ENCODE measurements around the gene RAB20.

DNA sequence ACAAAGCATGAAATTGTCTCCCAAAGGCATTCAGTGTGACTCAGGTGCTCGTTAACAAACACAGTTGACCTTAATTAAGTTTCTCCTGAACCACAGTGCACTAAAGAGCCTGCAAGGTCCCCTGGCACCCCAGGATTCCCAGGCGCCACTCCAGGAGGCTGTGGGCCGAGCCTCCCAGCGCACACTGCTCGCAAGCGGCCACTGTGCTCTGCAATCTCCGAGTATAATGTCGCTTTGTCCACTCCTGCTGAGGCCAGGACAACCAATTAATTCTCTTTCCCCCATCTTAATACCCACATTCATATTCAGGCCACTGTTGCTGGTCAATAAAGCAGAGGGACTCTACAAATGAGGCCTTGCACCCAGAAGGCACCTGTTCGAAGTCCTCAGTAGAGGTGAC lies 8.8 kb downstream of the RAB20 start:
- TF ChIP-seq, protein P1, sequence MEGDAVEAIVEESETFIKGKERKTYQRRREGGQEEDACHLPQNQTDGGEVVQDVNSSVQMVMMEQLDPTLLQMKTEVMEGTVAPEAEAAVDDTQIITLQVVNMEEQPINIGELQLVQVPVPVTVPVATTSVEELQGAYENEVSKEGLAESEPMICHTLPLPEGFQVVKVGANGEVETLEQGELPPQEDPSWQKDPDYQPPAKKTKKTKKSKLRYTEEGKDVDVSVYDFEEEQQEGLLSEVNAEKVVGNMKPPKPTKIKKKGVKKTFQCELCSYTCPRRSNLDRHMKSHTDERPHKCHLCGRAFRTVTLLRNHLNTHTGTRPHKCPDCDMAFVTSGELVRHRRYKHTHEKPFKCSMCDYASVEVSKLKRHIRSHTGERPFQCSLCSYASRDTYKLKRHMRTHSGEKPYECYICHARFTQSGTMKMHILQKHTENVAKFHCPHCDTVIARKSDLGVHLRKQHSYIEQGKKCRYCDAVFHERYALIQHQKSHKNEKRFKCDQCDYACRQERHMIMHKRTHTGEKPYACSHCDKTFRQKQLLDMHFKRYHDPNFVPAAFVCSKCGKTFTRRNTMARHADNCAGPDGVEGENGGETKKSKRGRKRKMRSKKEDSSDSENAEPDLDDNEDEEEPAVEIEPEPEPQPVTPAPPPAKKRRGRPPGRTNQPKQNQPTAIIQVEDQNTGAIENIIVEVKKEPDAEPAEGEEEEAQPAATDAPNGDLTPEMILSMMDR (IDR thresholded peaks at IDR 0.05 in 8 of 11, conservative IDR thresholded peaks at IDR 0.05 in 3 of 11), result no peak
- no peak for TF ChIP-seq POLR2A (IDR thresholded peaks at IDR 0.05)

All from spleen (tissue), 7 donors.